Spleen (tissue), 11 donors: ENCODE data around the gene MSRB2. TPM values are rescaled to one million over a fixed set of nuclear protein-coding genes. Genes with fewer than 3 reads are reported as not detected.

ENCODE experiments used
- DNase-seq: peaks from one replicate; pipeline ENCODE4 v3.0.0-alpha.2; 2020
- H3K27ac ChIP-seq, 8 donors: fragments of 200-600 bp; sonication (generic) in 7 of 8; 1 replicate in 4 of 8; 2 replicates in 4 of 8; pipeline versions ENCODE4 v1.5.0 to v1.8.0; 2016 to 2021; ENCODE audit warnings: inconsistent platforms in 4 of 8, mild to moderate bottlenecking in 4 of 8, moderate library complexity in 1 of 8
- H3K27me3 ChIP-seq, 7 donors: fragments of 200-600 bp; sonication (generic) in 6 of 7; replicated peaks in 1 of 7; 1 replicate in 4 of 7; 2 replicates in 3 of 7; pipeline versions ENCODE4 v1.5.0 to v1.8.0; 2016 to 2021; ENCODE audit warnings: inconsistent platforms in 3 of 7, mild to moderate bottlenecking in 1 of 7
- H3K36me3 ChIP-seq, 6 donors: fragments of 200-600 bp; sonication (generic) in 5 of 6; 1 replicate in 4 of 6; 2 replicates in 2 of 6; pipeline versions ENCODE4 v1.5.0 to v1.8.0; 2016 to 2021; ENCODE audit warnings: inconsistent platforms in 2 of 6
- H3K4me1 ChIP-seq, 6 donors: fragments of 200-600 bp; sonication (generic) in 5 of 6; 1 replicate in 3 of 6; 2 replicates in 3 of 6; pipeline versions ENCODE4 v1.5.0 to v1.8.0; 2016 to 2021; ENCODE audit warnings: inconsistent platforms in 3 of 6
- H3K4me3 ChIP-seq, 8 donors: fragments of 200-600 bp; sonication (generic) in 7 of 8; 1 replicate in 4 of 8; 2 replicates in 4 of 8; pipeline versions ENCODE4 v1.5.0 to v1.8.0; 2016 to 2021; ENCODE audit warnings: inconsistent platforms in 4 of 8, mild to moderate bottlenecking in 4 of 8, moderate library complexity in 2 of 8
- H3K9me3 ChIP-seq, 8 donors: fragments of 200-600 bp; sonication (generic) in 7 of 8; 1 replicate in 4 of 8; 2 replicates in 4 of 8; pipeline versions ENCODE4 v1.5.0 to v1.8.0; 2016 to 2021; ENCODE audit warnings: inconsistent platforms in 4 of 8
- POLR2A ChIP-seq, 3 donors: fragments of 450-650 bp; IDR thresholded peaks; one replicate each; pipeline ENCODE4 v1.5.1; 2017; ENCODE audit warnings: antibody characterized with exemption in 3 of 3, mild to moderate bottlenecking in 1 of 3
- POLR2AphosphoS5 ChIP-seq, 3 donors: sonication (generic); formaldehyde crosslinking; IDR thresholded peaks; one replicate each; pipeline ENCODE4 v1.5.1; 2017; ENCODE audit warnings: antibody characterized with exemption in 3 of 3
- WGBS, 5 donors: extraction: QIAGEN DNeasy Blood & Tissue Kit in 3 of 5; methylation state at CpG; one replicate each; pipeline versions ENCODE4 v1.1.5 to v1.1.7; 2013 to 2018; 5-methylcytosine and 5-hydroxymethylcytosine counted together
- intact Hi-C: fragments of 100-400 bp; cut with DNase I; formaldehyde crosslinking; loops from one replicate; pipeline ENCODE4 v1.15.0; 2023; ENCODE audit warnings: low total_unique reads
- polyA plus RNA-seq, 3 donors: library from polyadenylated mRNA; stranded (reverse); fragments of 200-250 nt; gene quantifications; one replicate each; pipeline ENCODE4 v1.2.1, GENCODE V29; 2013
- total RNA-seq, 7 donors: library from RNA; depleted of rRNA in 3 of 7; stranded (reverse); fragments of >200 nt in 3 of 7; fragmentation: NEBNext Ultra II Directional in 4 of 7; extraction: Animal tissue kit (Norgen Biotek cat#: 25700) in 4 of 7; gene quantifications; one replicate each; pipeline versions ENCODE4 v1.1.0 to v1.2.1, GENCODE V29; 2016 to 2021
- TF ChIP-seq, protein P1 (sequence below), 11 experiments: fragments of 200-600 bp in 7 of 11; fragments of 450-650 bp in 4 of 11; sonication (generic) in 4 of 11; IDR thresholded peaks in 8 of 11; conservative IDR thresholded peaks in 3 of 11; 1 replicate in 7 of 11; 2 replicates in 4 of 11; pipeline versions ENCODE4 v1.4.0 to v1.8.0; 2016 to 2021; ENCODE audit warnings: antibody characterized with exemption in 11 of 11, inconsistent platforms in 4 of 11, mild to moderate bottlenecking in 1 of 11
- donor health status: healthy with polysubstance abuse.
- donor health status: DM: no; HTN: no; CAD: no; lungs with moderate emphysema.
- donor health status: DM: no; HTN: no; CAD: no.
- donor health status: Bipolar disorder and iron deficiency.
- donor health status: healthy.
- donor health status: DM: no; HTN: no; CAD: no.
- donor health status: DM: yes; HTN: yes; CAD: no.

Gene MSRB2
- total and polyA plus RNA-seq, 10 donors: 12.2 to 29.4 (median 14.4) TPM

DNA sequence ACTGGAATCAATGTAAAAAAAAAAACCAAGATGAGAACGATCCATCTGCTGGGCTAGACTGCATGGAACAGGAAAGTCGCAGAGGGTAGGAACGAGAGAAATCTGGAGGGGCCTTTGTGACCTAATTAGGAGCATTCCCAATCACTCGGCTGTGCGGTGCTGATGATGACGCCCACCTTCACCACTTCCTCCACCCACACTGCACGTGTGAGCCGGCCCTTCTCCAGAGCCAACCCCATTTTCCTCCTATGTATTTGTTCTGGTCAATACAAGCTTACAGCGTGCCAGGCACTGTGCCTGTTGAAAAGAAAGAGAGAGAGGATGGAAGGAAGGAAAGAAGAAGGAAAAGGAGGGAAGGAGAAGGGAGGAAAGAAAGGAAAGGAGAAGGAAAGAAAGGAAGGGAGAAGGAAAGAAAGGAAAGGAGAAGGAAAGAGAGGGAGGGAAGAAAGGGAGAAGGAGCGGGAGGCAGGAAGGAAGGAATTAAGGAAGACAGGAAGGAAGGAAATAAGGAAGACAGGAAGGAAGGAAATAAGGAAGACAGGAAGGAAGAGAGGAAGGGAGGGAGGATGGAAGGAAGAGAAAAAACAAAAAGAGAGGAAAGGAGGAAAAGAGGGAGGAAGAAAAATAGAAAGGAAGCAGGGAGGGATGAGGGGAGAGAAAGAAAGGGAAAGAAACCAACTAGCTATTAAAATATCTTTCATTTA, 61.2 kb downstream of the MSRB2 start:
- WGBS, 5 donors: 52 to 65% (median 55%) methylated on average over 10 of the region's 10 CpGs
- Histone ChIP-seq H3K4me3 (no peak overlapping the region), H3K9me3 (no peaks in the 10 kb centered on the region), H3K36me3 (no peaks in the 10 kb centered on the region), H3K4me1 (peaks cover 0 to 17% (median 8%) of the 10 kb centered on the region in 6 donors), H3K27me3 (peaks cover 0 to 45% (median 0%) of the 10 kb centered on the region in 7 donors), H3K27ac (no peak overlapping the region)
- no peak for TF ChIP-seq POLR2AphosphoS5 (IDR thresholded peaks at IDR 0.05)
- TF ChIP-seq, protein P1, sequence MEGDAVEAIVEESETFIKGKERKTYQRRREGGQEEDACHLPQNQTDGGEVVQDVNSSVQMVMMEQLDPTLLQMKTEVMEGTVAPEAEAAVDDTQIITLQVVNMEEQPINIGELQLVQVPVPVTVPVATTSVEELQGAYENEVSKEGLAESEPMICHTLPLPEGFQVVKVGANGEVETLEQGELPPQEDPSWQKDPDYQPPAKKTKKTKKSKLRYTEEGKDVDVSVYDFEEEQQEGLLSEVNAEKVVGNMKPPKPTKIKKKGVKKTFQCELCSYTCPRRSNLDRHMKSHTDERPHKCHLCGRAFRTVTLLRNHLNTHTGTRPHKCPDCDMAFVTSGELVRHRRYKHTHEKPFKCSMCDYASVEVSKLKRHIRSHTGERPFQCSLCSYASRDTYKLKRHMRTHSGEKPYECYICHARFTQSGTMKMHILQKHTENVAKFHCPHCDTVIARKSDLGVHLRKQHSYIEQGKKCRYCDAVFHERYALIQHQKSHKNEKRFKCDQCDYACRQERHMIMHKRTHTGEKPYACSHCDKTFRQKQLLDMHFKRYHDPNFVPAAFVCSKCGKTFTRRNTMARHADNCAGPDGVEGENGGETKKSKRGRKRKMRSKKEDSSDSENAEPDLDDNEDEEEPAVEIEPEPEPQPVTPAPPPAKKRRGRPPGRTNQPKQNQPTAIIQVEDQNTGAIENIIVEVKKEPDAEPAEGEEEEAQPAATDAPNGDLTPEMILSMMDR (IDR thresholded peaks at IDR 0.05 in 8 of 11, conservative IDR thresholded peaks at IDR 0.05 in 3 of 11): no peak
- no peak for TF ChIP-seq POLR2A (IDR thresholded peaks at IDR 0.05)
- no peak for DNase-seq
- intact Hi-C loops: no loop called here

DNA sequence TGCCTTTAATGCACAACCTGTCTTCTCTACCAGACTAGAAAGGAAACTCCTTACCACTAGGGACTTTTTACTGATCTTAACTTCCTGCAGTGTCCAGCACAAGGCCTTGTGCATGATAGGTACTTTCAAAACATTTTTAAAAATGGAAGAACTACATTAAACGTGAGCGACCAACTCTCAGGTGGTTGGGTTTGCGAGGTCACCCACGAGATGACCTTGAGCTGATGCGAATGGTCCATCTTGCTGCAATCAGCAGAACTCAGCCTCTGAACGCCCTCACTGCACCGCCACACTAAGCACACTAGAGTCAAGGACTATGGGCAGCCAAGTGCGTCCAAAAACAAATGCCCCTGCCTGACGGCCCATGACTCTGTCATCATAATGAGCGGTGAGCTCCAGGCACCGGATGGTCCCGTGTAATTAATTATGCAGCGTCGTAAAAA, 61.9 kb downstream of the MSRB2 start:
- no peaks in the 10 kb centered on the region for H3K36me3 ChIP-seq
- peak overlapping the region in 1 of 8 donors; percentile 2 for H3K4me3 ChIP-seq
- no peaks in the 10 kb centered on the region for H3K9me3 ChIP-seq
- peaks cover 0 to 17% (median 8%) of the 10 kb centered on the region in 6 donors for H3K4me1 ChIP-seq
- intact Hi-C loops: no loop called here
- WGBS, 5 donors: 46 to 57% (median 47%) methylated on average over 14 of the region's 14 CpGs
- no peak for DNase-seq
- H3K27me3 ChIP-seq: peaks cover 0 to 42% (median 0%) of the 10 kb centered on the region in 7 donors
- H3K27ac ChIP-seq: no peak overlapping the region
- TF ChIP-seq POLR2A (IDR thresholded peaks at IDR 0.05): no peak
- no peak for TF ChIP-seq POLR2AphosphoS5 (IDR thresholded peaks at IDR 0.05)
- TF ChIP-seq, protein P1 (IDR thresholded peaks at IDR 0.05 in 8 of 11, conservative IDR thresholded peaks at IDR 0.05 in 3 of 11): no peak

DNA sequence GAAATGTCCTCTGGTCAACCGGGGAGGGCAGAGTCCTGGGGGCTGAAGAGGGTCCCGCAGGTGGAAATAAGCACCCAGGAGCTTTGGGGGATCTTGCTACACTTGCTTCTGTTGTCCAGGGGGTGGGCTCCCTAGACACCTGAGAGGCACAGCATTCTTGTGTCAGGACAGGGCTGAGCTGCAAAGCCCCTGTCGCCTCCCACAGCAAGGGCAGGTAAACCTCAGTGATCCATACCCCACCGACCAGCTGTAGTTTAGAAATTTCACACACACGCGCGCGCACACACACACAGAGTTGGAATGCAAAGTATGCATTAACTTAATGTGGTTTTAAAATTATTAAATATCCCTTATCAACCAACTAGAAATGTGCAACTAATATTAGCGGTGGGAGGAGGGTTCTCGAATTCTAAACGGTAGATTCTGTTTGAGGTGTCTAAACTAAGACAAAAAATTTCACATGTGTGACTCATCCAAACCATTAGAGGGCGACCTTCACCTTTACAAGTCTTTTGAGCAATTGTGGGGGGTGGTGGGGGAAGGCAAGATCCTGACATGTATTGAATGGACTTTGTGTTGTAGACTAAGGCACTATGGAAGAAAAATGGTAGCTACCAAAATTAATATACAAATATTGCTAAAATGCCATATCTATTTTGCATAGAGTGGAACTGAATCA, 62.5 kb downstream of the MSRB2 start:
- H3K4me3 ChIP-seq: peak overlapping the region in 1 of 8 donors; percentile 38
- TF ChIP-seq POLR2AphosphoS5 (IDR thresholded peaks at IDR 0.05): no peak
- TF ChIP-seq POLR2A (IDR thresholded peaks at IDR 0.05): no peak
- TF ChIP-seq, protein P1 (IDR thresholded peaks at IDR 0.05 in 8 of 11, conservative IDR thresholded peaks at IDR 0.05 in 3 of 11): no peak
- 38 to 48% (median 45%) methylated on average over 12 of the region's 12 CpGs for WGBS, 5 donors
- H3K4me1 ChIP-seq: peaks cover 0 to 17% (median 8%) of the 10 kb centered on the region in 6 donors
- H3K36me3 ChIP-seq: no peaks in the 10 kb centered on the region
- intact Hi-C loops: no loop called here
- no peak for DNase-seq
- no peaks in the 10 kb centered on the region for H3K9me3 ChIP-seq
- peaks cover 0 to 42% (median 0%) of the 10 kb centered on the region in 7 donors for H3K27me3 ChIP-seq
- no peak overlapping the region for H3K27ac ChIP-seq

DNA sequence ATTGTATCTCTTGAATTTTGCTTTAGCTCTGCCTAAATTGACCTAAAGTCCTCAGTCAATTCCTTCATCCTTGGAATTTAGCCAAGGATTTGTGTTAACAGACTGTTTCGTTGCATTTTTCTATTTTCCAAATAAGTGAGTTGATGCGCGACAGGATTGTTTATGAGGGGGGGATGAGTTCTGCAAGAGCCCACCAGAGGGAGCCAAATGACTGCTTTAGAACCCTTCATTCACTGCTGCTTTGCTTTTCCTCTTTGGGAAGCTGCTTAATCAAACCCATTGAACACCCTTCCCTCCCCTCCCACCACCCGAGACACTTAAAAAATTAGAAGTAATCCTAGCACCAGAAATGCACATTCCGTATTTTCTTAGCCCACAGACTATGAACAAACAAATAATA, 63.0 kb downstream of the MSRB2 start:
- no peaks in the 10 kb centered on the region for H3K9me3 ChIP-seq
- DNase-seq: no peak
- peaks cover 0 to 46% (median 0%) of the 10 kb centered on the region in 7 donors for H3K27me3 ChIP-seq
- intact Hi-C loops: no loop called here
- no peaks in the 10 kb centered on the region for H3K36me3 ChIP-seq
- 2 to 6% (median 3%) methylated on average over 5 of the region's 5 CpGs for WGBS, 5 donors
- H3K4me1 ChIP-seq: peaks cover 0 to 17% (median 8%) of the 10 kb centered on the region in 6 donors
- TF ChIP-seq POLR2AphosphoS5 (IDR thresholded peaks at IDR 0.05) (no peak), POLR2A (IDR thresholded peaks at IDR 0.05) (no peak)
- TF ChIP-seq, protein P1 (IDR thresholded peaks at IDR 0.05 in 8 of 11, conservative IDR thresholded peaks at IDR 0.05 in 3 of 11): peak; percentile 54 to 84 (median 75)
- peak overlapping the region in 1 of 8 donors; percentile 38 for H3K4me3 ChIP-seq
- H3K27ac ChIP-seq: no peak overlapping the region
